Raji (cell line): Measurements from ENCODE around the gene PARP2.

ENCODE experiments used
- POLR2A ChIP-seq: IDR thresholded peaks from 2 replicates; pipeline ENCODE4 v1.6.1; 2011; ENCODE audit warnings: low read depth, low read length, control low read depth; ENCODE audit not compliant: insufficient read depth

Gene PARP2

GRCh38 chr14:20382526-20382925, 39.1 kb downstream of the PARP2 start:
- TF ChIP-seq POLR2A = no peak

GRCh38 chr14:20383032-20383431, 39.6 kb downstream of the PARP2 start:
- no peak for TF ChIP-seq POLR2A

DNA sequence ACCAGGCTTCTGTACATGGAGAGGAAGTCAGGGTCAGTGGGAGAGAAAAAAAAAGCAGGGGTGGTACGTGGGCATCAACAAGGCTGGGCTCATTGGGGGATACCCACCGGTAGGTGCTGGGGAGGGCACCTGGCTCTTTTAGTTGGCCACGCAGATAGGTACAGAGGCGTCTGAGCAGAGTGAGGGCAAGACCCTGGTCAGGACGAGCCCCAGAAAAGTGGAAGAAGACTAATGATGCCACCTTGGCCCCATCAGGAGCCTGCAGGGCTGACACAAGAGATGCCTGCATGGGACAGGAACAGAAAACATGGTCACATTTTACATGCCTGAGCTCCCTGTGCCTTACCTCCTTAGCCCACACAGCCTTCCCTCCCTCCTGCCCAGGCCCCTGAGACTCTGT, 40.2 kb downstream of the PARP2 start:
- no peak for TF ChIP-seq POLR2A

- no peak for TF ChIP-seq POLR2A
Observed at GRCh38 chr14:20384321-20384720, 40.9 kb downstream of the PARP2 start.

DNA sequence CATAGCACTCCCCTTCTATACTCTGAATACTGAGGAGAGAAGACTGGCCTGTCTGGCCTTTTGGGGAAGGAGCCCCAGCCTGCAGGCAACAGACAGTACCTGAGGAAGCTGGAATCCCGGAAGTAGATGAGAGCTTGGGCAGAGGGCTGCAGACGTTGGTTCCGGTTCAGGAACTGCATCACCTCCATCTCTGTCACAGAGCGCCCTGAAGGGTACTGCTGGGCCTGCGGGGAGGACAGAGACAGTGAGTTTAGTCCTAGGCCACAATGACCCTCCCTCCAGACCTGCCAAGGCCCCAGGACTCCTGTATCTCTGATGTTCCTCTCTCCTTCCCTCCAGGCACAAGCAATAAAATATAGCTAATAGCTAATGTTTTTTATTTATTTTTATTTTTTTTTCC, 41.5 kb downstream of the PARP2 start:
- no peak for TF ChIP-seq POLR2A

- TF ChIP-seq POLR2A = no peak
Observed at GRCh38 chr14:20386276-20386855, 42.9 kb downstream of the PARP2 start.

GRCh38 chr14:20387576-20387975, 44.1 kb downstream of the PARP2 start:
- no peak for TF ChIP-seq POLR2A

DNA sequence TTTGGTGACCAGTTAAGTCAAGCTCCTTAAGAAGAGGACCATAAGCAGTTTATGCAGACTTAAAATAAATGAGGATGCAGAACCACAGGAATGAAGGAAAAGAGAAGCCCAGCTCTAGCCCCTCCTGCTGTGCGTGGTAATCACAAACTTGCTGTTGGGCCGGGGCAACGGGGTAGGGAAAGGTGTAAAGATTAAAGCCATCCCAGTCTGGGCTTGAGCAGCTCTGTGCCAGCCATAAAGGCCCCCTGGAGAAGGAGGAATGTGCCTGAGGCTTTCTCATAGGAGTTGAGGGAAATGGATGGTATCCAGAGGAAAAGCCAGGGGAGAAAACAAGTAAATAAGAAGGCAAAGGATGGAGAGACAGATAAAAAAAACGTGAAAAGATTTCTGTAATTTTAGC, 44.7 kb downstream of the PARP2 start:
- TF ChIP-seq POLR2A = no peak

- no peak for TF ChIP-seq POLR2A
Observed at GRCh38 chr14:20391505-20391904, 48.1 kb downstream of the PARP2 start.

DNA sequence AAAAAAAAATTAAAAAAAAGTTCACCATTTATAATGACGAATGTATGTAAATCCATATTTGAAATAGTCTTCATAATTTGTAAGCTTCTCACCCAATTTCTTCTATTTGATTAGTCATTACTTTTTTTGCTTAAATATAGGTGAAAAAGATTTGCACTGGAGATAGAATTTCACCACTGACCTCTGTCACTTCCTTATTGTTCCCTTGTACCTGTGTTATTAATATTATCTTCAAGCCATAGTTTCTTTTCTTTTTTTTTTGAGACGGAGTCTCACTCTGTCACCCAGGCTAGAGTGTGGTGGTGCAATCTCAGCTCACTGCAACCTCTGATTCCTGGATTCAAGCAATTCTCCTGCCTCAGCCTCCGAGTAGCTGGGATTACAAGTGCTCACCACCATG, 54.1 kb downstream of the PARP2 start:
- TF ChIP-seq POLR2A = no peak

DNA sequence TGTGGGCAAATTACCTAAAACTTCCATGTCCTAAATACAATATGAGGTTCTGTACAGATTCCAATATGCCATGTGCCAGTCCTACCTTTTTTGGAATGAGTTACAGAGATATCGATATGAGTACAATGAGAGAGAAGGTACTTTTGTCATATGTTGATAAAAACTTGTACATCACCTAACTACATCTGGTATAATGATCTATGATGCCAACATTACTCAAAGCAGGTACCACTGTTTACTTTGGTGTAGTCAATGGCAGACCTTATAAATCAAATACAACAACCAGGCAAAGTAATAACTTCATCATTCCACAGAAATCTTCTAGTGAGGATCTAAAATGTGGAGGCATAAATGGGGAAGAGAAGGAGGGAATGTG, 57.1 kb downstream of the PARP2 start:
- no peak for TF ChIP-seq POLR2A

DNA sequence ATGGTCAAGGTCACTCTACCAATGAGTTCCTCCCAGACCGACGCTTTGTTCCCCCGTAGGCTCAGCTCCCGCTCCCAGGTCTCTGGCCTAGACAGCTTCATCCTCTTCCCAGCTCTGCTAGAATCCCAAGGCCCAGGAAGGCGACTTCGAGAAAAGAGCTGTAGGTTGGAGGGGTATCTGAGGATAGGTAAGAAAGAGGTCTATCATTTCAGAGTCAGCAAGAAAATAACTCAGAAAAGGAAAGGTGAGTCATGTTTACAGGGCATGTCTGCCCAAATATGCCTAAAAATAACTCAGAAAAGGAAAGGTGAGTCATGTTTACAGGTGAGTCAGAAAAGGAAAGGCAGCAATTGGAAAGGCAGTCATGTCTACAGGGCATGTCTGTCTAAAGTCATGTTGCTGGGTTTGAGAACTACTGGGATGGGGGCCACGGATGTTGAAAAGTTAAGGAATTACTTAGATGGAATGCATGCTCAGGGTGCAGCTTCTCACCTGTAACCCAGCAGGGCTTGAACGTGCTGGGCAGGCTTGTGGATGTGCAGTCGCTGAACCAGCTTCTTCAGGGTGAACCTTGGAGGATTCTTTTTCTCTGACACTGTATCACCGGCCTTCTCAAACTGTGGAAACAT, 57.6 kb downstream of the PARP2 start:
- no peak for TF ChIP-seq POLR2A

- no peak for TF ChIP-seq POLR2A
Observed at GRCh38 chr14:20403521-20403920, 60.1 kb downstream of the PARP2 start.
